Naive B cell (primary cell): Measurements from ENCODE around the gene USP20. TPM values are rescaled to one million over a fixed set of nuclear protein-coding genes. Genes with fewer than 3 reads are reported as not detected.
A peak's percentile ranks its signal among the peaks of the same experiment; 100 is the strongest.

Experiments
- ATAC-seq, 2 donors: fragments of 150-1000 bp; cut with Tn5 transposase; 2 replicates each; pipeline ENCODE4 v1.10.0; 2021; ENCODE audit warnings: low read depth in 2 of 2, mild to moderate bottlenecking in 2 of 2, moderate library complexity in 2 of 2
- DNase-seq: peaks from one replicate; pipeline ENCODE4 v3.0.0; 2022
- H3K27ac Mint-ChIP-seq, 6 donors: one replicate each; pipeline ENCODE4 v1.8.0; 2020 to 2022; ENCODE audit warnings: mild to moderate bottlenecking in 6 of 6, mixed read lengths in 6 of 6, moderate library complexity in 5 of 6, inconsistent platforms in 2 of 6
- H3K27me3 Mint-ChIP-seq, 3 donors: one replicate each; pipeline ENCODE4 v1.8.0; 2021 to 2022; ENCODE audit warnings: mixed read lengths in 3 of 3, mild to moderate bottlenecking in 1 of 3
- H3K36me3 Mint-ChIP-seq, 2 donors: one replicate each; pipeline ENCODE4 v1.8.0; 2020 to 2022; ENCODE audit warnings: mixed read lengths in 2 of 2, inconsistent platforms in 1 of 2, mild to moderate bottlenecking in 1 of 2
- H3K4me1 Mint-ChIP-seq, 3 donors: one replicate each; pipeline ENCODE4 v1.8.0; 2020 to 2022; ENCODE audit warnings: mixed read lengths in 3 of 3, inconsistent platforms in 1 of 3, mild to moderate bottlenecking in 1 of 3, moderate library complexity in 1 of 3
- H3K4me3 Mint-ChIP-seq, 8 donors: one replicate each; pipeline ENCODE4 v1.8.0; 2020 to 2022; ENCODE audit warnings: mild to moderate bottlenecking in 8 of 8, mixed read lengths in 8 of 8, moderate library complexity in 8 of 8, inconsistent platforms in 2 of 8
- H3K9me3 Mint-ChIP-seq, 7 donors: one replicate each; pipeline ENCODE4 v1.8.0; 2020 to 2022; ENCODE audit warnings: mixed read lengths in 7 of 7, mild to moderate bottlenecking in 5 of 7, inconsistent platforms in 2 of 7, moderate library complexity in 1 of 7
- polyA plus RNA-seq, 6 donors: library from polyadenylated mRNA; unstranded; fragments of 300-500 nt; fragmentation: Illumina TruSeq; gene quantifications; one replicate each; pipeline ENCODE4 v1.2.3, GENCODE V29; 2021; ENCODE audit warnings: low read depth in 6 of 6

The USP20 gene
- polyA plus RNA-seq, 6 donors from 2014 or later, result 12.7 to 23.9 (median 14.9) TPM

GRCh38 chr9:129899620-129900019 lies 64.4 kb downstream of the USP20 start:
- Mint-ChIP-seq H3K36me3 (peaks cover 16 to 36% of the 10 kb centered on the region in 2 donors), H3K4me3 (no peak overlapping the region), H3K4me1 (peaks cover 13 to 57% (median 31%) of the 10 kb centered on the region in 3 donors), H3K27ac (peak overlapping the region in 4 of 6 donors; percentile 20 to 87 (median 74)), H3K9me3 (no peaks in the 10 kb centered on the region), H3K27me3 (no peaks in the 10 kb centered on the region)
- DNase-seq (no peak), ATAC-seq (no peak)

- ATAC-seq (peak; percentile 36 to 80), DNase-seq (no peak)
- Mint-ChIP-seq H3K36me3 (peaks cover 23 to 45% of the 10 kb centered on the region in 2 donors), H3K4me1 (peaks cover 13 to 54% (median 37%) of the 10 kb centered on the region in 3 donors), H3K27me3 (no peaks in the 10 kb centered on the region), H3K9me3 (no peaks in the 10 kb centered on the region), H3K27ac (peak overlapping the region; percentile 42 to 91 (median 82)), H3K4me3 (peak overlapping the region in 1 of 8 donors; percentile 69)
These were observed 65.2 kb downstream of the USP20 start for GRCh38 chr9:129900263-129901027.

DNA sequence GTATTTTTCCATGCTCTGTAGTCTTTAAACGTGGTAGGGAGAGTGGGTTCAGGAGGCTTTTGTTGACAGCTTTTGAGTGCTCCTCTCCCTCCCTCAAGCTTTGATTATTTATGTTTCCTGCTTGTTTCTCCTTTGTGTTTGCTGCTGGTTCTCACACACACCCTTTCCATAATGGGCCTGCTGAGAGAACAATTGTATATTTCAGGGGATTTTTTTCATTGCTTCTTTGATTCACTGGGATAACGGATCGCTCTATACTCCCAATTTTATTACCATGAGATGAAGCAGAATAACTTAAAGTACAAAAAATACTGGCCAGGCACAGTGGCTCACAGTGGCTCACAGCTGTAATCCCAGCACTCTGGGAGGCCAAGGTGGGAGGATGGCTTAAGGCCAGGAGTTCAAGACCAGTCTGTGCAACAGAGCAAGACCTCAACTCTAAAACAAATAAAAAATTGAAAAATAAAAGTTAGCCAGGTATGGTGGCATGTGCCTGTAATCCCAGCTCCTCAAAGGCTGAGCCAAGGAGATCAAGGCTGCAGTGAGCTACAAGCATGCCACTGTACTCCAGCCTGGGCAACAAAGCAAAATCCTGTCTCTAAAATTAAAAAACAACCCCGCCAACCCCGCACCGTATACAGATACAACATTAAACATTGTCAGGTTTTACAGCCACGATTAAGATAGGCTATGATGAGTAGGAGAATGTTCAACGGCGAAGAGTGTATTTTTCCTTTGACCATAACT lies 66.9 kb downstream of the USP20 start:
- peak overlapping the region in 5 of 6 donors; percentile 9 to 92 (median 26) for H3K27ac Mint-ChIP-seq
- ATAC-seq (no peak), DNase-seq (no peak)
- H3K4me3 Mint-ChIP-seq, result peak overlapping the region in 2 of 8 donors; percentile 11 to 25
- H3K27me3 Mint-ChIP-seq, result no peaks in the 10 kb centered on the region
- no peaks in the 10 kb centered on the region for H3K9me3 Mint-ChIP-seq
- peaks cover 8 to 44% (median 23%) of the 10 kb centered on the region in 3 donors for H3K4me1 Mint-ChIP-seq
- H3K36me3 Mint-ChIP-seq, result peaks cover 17 to 36% of the 10 kb centered on the region in 2 donors

DNA sequence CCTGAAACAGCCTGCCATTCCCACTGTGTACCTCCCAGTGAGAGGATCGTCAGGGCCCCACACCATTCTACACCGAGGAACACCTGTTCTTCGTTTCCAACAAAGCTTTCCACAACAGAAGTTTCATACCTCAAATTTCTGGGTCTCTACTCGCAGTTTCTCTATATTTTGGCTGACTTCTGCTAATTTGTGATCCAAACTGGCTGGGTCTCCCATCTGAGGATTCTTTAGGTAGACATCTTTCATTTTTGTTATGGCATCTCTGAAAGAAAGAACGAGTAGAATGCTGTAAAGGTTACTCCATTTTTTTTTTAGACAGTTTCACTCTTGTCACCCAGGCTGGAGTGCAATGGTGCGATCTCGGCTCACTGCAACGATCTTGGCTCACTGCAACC lies 67.5 kb downstream of the USP20 start:
- peaks cover 18 to 36% of the 10 kb centered on the region in 2 donors for H3K36me3 Mint-ChIP-seq
- H3K27ac Mint-ChIP-seq, result peak overlapping the region in 3 of 6 donors; percentile 30 to 57 (median 32)
- DNase-seq (no peak), ATAC-seq (no peak)
- H3K4me1 Mint-ChIP-seq, result peaks cover 8 to 43% (median 21%) of the 10 kb centered on the region in 3 donors
- no peaks in the 10 kb centered on the region for H3K27me3 Mint-ChIP-seq
- H3K4me3 Mint-ChIP-seq, result no peak overlapping the region
- H3K9me3 Mint-ChIP-seq, result no peaks in the 10 kb centered on the region

- H3K4me3 Mint-ChIP-seq, result no peak overlapping the region
- H3K27ac Mint-ChIP-seq, result peak overlapping the region in 3 of 6 donors; percentile 13 to 34 (median 27)
- H3K4me1 Mint-ChIP-seq, result peaks cover 0 to 26% (median 15%) of the 10 kb centered on the region in 3 donors
- H3K9me3 Mint-ChIP-seq, result no peaks in the 10 kb centered on the region
- no peak for ATAC-seq
- H3K36me3 Mint-ChIP-seq, result peaks cover 18 to 21% of the 10 kb centered on the region in 2 donors
- no peak for DNase-seq
- no peaks in the 10 kb centered on the region for H3K27me3 Mint-ChIP-seq
These were observed 69.5 kb downstream of the USP20 start for GRCh38 chr9:129904734-129905133.

DNA sequence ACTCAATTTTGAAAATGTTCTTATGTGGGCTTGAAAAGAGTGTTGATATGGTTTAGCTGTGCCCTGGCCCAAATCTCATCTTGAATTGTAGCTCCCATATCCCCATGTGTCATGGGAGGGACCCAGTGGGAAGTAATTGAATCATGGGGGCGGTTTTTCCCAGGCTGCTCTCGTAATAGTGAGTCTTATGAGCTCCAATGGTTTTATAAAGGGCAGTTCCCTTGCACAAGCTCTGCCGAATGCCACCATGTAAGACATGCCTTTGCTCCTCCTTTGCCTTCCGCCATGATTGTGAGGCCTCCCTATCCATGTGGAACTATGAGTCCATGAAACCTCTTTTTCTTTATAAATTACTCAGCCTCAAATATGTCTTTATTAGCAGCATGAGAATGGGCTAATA lies 71.0 kb downstream of the USP20 start:
- no peak overlapping the region for H3K4me3 Mint-ChIP-seq
- ATAC-seq, result no peak
- peaks cover 18% of the 10 kb centered on the region in 2 donors for H3K36me3 Mint-ChIP-seq

GRCh38 chr9:129907201-129907600 lies 71.9 kb downstream of the USP20 start:
- H3K27me3 Mint-ChIP-seq, result no peaks in the 10 kb centered on the region
- DNase-seq (no peak), ATAC-seq (no peak)
- H3K4me1 Mint-ChIP-seq, result peaks cover 0 to 15% (median 4%) of the 10 kb centered on the region in 3 donors
- H3K4me3 Mint-ChIP-seq, result peak overlapping the region in 1 of 8 donors; percentile 45
- H3K27ac Mint-ChIP-seq, result peak overlapping the region in 3 of 6 donors; percentile 58 to 66 (median 63)
- H3K9me3 Mint-ChIP-seq, result no peaks in the 10 kb centered on the region
- H3K36me3 Mint-ChIP-seq, result peaks cover 14 to 18% of the 10 kb centered on the region in 2 donors

More for the DNA sequence above, 71.0 kb downstream of the USP20 start:
- Mint-ChIP-seq H3K27me3 (no peaks in the 10 kb centered on the region), H3K4me1 (peaks cover 0 to 15% (median 12%) of the 10 kb centered on the region in 3 donors), H3K9me3 (no peaks in the 10 kb centered on the region), H3K27ac (peak overlapping the region in 1 of 6 donors; percentile 80)
- DNase-seq, result no peak

- DNase-seq (no peak), ATAC-seq (no peak)
- Mint-ChIP-seq H3K4me3 (no peak overlapping the region), H3K9me3 (no peaks in the 10 kb centered on the region), H3K27me3 (no peaks in the 10 kb centered on the region), H3K36me3 (peaks cover 18% of the 10 kb centered on the region in 2 donors), H3K4me1 (peaks cover 0 to 15% (median 4%) of the 10 kb centered on the region in 3 donors), H3K27ac (peak overlapping the region in 2 of 6 donors; percentile 26 to 49)
These were observed 73.6 kb downstream of the USP20 start for GRCh38 chr9:129908906-129909305.

GRCh38 chr9:129909851-129910250 lies 74.6 kb downstream of the USP20 start:
- ATAC-seq (no peak), DNase-seq (no peak)
- peak overlapping the region in 1 of 6 donors; percentile 45 for H3K27ac Mint-ChIP-seq
- no peak overlapping the region for H3K4me3 Mint-ChIP-seq
- peaks cover 0 to 9% (median 2%) of the 10 kb centered on the region in 3 donors for H3K4me1 Mint-ChIP-seq
- H3K9me3 Mint-ChIP-seq, result no peaks in the 10 kb centered on the region
- H3K27me3 Mint-ChIP-seq, result no peaks in the 10 kb centered on the region
- H3K36me3 Mint-ChIP-seq, result peaks cover 15 to 17% of the 10 kb centered on the region in 2 donors

- Mint-ChIP-seq H3K36me3 (peaks cover 8 to 13% of the 10 kb centered on the region in 2 donors), H3K9me3 (no peaks in the 10 kb centered on the region), H3K27ac (peak overlapping the region in 4 of 6 donors; percentile 36 to 59 (median 53)), H3K27me3 (no peaks in the 10 kb centered on the region), H3K4me1 (peaks cover 2 to 5% (median 3%) of the 10 kb centered on the region in 3 donors), H3K4me3 (peak overlapping the region in 1 of 8 donors; percentile 44)
- DNase-seq, result no peak
- ATAC-seq, result no peak
These were observed 75.6 kb downstream of the USP20 start for GRCh38 chr9:129910628-129911567.

- Mint-ChIP-seq H3K4me3 (no peak overlapping the region), H3K9me3 (no peaks in the 10 kb centered on the region), H3K27me3 (no peaks in the 10 kb centered on the region), H3K27ac (peak overlapping the region in 3 of 6 donors; percentile 49 to 92 (median 60)), H3K4me1 (peaks cover 7 to 12% (median 10%) of the 10 kb centered on the region in 3 donors), H3K36me3 (peaks cover 4 to 13% of the 10 kb centered on the region in 2 donors)
- no peak for ATAC-seq
- DNase-seq, result no peak
These were observed 78.8 kb downstream of the USP20 start for GRCh38 chr9:129914051-129914450.

DNA sequence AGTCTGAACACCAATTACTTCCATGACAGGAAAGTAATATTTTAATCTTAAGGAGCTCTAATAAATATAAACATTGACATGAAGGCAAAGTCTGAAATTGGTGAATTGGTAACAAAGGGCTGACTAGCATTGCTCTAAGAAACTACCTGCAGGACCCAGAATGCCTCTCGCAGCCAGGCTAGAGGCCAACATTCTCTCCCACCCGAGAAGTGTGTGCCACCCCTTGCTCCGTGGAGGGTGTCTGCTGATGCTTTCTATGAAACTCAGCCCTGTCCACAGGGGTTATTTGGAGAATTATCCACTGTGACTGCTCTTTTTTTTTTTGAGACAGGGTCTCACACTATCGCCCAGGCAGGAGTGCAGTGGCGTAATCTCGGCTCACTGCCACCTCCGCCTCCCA lies 81.4 kb downstream of the USP20 start:
- H3K9me3 Mint-ChIP-seq, result no peaks in the 10 kb centered on the region
- H3K27ac Mint-ChIP-seq, result peak overlapping the region in 1 of 6 donors; percentile 77
- H3K27me3 Mint-ChIP-seq, result no peaks in the 10 kb centered on the region
- no peak for DNase-seq
- no peak overlapping the region for H3K4me3 Mint-ChIP-seq
- peaks cover 8 to 13% of the 10 kb centered on the region in 2 donors for H3K36me3 Mint-ChIP-seq
- peaks cover 7 to 26% (median 12%) of the 10 kb centered on the region in 3 donors for H3K4me1 Mint-ChIP-seq
- ATAC-seq, result no peak
